Neural crest cell (in vitro differentiated cells): ENCODE data around the gene SMAD3. TPM values are rescaled to one million over a fixed set of nuclear protein-coding genes. Genes with fewer than 3 reads are reported as not detected.

ENCODE experiments used
- DNase-seq: peaks from one replicate; pipeline ENCODE4 v3.0.0; 2021; ENCODE audit warnings: low read depth, mixed read lengths, low spot score
- H3K27ac Mint-ChIP-seq: one replicate; pipeline ENCODE4 v1.8.0; 2021; ENCODE audit warnings: mild to moderate bottlenecking, mixed read lengths; ENCODE audit not compliant: unreplicated experiment
- H3K27me3 Mint-ChIP-seq: 2 replicates; pipeline ENCODE4 v1.8.0; 2021; ENCODE audit warnings: low read depth, mild to moderate bottlenecking, mixed read lengths
- H3K36me3 Mint-ChIP-seq: 2 replicates; pipeline ENCODE4 v1.8.0; 2021; ENCODE audit warnings: low read depth, mild to moderate bottlenecking, mixed read lengths
- H3K4me1 Mint-ChIP-seq: 2 replicates; pipeline ENCODE4 v1.8.0; 2021; ENCODE audit warnings: mixed read lengths
- H3K4me3 Mint-ChIP-seq: one replicate; pipeline ENCODE4 v1.8.0; 2021; ENCODE audit warnings: mild to moderate bottlenecking, mixed read lengths
- H3K9me3 Mint-ChIP-seq: 2 replicates; pipeline ENCODE4 v1.8.0; 2021; ENCODE audit warnings: mixed read lengths
- total RNA-seq: library from RNA; stranded (reverse); gene quantifications from 2 replicates; pipeline ENCODE4 v1.2.1, GENCODE V29; 2021
- TF ChIP-seq, protein P1 (sequence below): fragments of 200-600 bp; sonication (generic); conservative IDR thresholded peaks from 2 replicates; pipeline ENCODE4 v1.5.0; 2021; ENCODE audit warnings: antibody characterized with exemption, mild to moderate bottlenecking

The SMAD3 gene
- total RNA-seq, 1 donor from 2014 or later: 39.5 TPM

DNA sequence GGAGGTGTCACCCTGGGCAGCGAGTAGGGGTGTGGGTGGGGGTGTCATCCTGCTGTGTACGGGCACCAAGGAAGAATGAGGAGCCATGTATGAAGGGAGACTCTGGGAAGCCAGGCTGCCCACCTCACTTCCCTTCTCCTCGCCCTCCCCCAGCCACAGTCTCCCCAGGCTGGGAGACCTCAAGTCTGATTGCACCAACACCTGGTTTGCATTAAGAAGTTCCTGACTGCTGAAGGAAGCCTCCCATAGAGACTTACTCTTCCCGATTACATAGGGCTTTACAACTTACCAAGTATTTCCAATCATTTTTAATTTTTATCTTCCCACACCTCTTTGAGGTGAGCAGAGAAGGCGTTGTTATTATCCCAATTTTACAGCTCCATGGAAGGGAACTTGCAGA is 29.5 kb upstream of the SMAD3 start:
- Mint-ChIP-seq H3K36me3 (no peaks in the 10 kb centered on the region), H3K4me3 (no peak overlapping the region), H3K27me3 (peaks cover 6% of the 10 kb centered on the region), H3K27ac (no peak overlapping the region), H3K4me1 (peaks cover 10% of the 10 kb centered on the region), H3K9me3 (no peaks in the 10 kb centered on the region)
- DNase-seq: no peak
- TF ChIP-seq, protein P1, sequence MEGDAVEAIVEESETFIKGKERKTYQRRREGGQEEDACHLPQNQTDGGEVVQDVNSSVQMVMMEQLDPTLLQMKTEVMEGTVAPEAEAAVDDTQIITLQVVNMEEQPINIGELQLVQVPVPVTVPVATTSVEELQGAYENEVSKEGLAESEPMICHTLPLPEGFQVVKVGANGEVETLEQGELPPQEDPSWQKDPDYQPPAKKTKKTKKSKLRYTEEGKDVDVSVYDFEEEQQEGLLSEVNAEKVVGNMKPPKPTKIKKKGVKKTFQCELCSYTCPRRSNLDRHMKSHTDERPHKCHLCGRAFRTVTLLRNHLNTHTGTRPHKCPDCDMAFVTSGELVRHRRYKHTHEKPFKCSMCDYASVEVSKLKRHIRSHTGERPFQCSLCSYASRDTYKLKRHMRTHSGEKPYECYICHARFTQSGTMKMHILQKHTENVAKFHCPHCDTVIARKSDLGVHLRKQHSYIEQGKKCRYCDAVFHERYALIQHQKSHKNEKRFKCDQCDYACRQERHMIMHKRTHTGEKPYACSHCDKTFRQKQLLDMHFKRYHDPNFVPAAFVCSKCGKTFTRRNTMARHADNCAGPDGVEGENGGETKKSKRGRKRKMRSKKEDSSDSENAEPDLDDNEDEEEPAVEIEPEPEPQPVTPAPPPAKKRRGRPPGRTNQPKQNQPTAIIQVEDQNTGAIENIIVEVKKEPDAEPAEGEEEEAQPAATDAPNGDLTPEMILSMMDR: no peak

DNA sequence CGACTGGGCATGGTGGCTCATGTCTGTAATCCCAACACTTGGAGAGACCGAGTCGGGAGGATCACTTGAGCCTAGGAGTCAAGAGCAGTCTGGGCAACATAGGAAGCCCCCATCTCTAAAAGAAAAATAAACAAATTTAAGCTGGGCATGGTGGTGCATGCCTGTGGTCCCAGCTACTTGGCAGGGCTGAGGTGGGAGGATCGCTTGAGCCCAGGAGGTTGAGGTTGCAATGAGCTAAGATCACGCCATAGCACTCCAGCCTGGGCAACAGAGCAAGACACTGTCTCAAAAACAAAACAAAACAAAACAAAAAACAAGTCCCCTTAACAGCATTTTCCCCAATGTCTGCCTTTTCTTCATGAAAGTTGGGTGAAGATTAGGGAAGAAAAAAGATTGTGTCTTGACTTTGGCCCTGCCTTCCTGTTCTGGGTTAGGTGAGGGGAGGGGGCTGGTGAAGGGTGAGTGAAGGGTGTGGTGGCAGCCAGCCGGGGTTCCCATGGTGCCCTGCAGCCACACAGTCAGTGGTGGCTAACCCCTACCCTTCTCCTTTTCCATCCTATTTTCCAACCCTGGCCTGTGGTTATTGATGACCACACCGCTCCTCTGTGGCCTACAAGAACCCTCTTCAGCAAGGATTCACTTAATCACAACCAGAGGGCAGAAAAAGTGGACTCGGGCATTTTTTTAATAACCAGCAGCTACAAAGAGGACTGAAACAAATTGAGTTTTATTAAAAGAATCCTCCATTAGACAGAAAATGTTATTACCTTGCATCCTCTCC is 28.4 kb upstream of the SMAD3 start:
- Mint-ChIP-seq H3K4me3 (no peak overlapping the region), H3K9me3 (no peaks in the 10 kb centered on the region), H3K4me1 (peaks cover 16% of the 10 kb centered on the region), H3K27ac (no peak overlapping the region), H3K36me3 (no peaks in the 10 kb centered on the region), H3K27me3 (peaks cover 6% of the 10 kb centered on the region)
- no peak for DNase-seq
- TF ChIP-seq, protein P1: no peak

DNA sequence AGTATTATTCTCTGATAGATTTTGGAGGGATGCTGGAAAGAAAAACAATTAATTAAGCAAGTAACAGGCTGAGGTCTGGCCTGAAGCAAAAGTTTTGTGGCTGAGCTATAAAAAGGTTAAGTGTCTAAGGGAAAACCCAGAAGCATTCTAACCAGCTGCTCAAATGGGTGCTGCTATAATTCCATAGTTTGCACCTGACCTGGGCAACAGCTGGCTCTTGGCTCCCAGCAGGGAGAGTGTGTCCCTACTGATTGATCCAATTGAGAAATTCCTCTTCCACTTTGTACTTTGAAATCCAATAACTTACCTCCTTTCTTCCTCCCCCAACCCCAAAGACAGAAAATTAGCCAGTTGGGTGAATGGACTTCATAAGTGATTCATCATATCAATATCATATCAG is 27.7 kb upstream of the SMAD3 start:
- Mint-ChIP-seq H3K9me3 (no peaks in the 10 kb centered on the region), H3K4me3 (peak overlapping the region; percentile 7), H3K4me1 (peaks cover 24% of the 10 kb centered on the region), H3K27ac (no peak overlapping the region), H3K36me3 (no peaks in the 10 kb centered on the region), H3K27me3 (peaks cover 6% of the 10 kb centered on the region)
- DNase-seq: no peak
- TF ChIP-seq, protein P1: no peak

DNA sequence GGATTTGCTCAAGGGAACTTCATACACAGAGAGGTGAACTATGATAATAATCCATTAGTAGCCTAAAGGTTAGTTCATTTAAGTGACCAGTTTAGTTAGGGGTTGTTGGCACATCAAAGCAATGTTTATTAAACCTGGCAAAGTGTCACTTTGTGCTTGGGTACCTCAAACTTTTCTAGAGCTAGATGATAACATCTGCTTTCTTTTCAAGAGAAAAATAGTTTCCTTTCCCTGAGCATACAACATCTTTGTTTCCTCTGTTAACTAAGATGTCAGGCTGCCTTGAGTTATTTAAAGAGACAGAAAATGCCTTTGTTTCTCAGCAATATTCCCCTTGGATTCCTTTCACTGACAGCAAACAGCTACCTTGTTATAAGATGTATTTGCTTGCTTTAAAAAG is 26.7 kb upstream of the SMAD3 start:
- H3K36me3 Mint-ChIP-seq: no peaks in the 10 kb centered on the region

DNA sequence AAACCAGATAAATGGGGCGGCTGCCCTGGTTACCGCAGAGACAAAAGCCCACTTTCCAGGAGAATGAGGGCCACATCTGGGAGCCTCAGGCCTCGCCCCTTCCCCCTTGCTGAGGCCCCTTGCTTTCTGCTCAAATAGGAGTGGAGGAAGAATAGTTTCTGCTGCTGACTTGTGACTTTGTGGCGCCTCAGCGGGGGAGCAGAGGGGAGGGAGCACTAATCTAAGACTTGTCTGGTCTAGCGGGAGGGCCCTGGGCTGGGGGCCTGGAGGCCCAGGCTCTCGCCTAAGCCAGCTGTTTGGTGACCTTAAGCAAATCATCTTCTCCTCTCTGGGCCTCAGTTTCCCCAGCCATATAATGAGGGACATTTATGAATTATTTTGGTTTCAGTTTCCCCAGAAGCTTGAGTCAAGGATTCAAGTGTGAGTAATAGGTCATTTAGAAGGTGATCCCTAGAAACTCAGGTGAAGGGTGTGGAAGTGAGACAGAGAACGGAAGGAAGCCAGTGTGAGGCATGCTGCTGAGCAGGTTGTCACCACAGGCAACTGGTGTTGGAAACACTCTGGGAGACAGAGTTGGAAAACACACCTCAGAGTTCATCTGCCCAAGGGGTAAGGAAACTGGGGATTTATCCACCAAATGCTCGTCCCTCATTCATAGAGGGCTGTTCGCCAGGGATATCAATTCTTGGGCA is 25.9 kb upstream of the SMAD3 start:
- Mint-ChIP-seq H3K27ac (peak overlapping the region; percentile 76), H3K4me3 (peak overlapping the region; percentile 56), H3K36me3 (no peaks in the 10 kb centered on the region), H3K9me3 (no peaks in the 10 kb centered on the region), H3K27me3 (no peaks in the 10 kb centered on the region), H3K4me1 (peaks cover 28% of the 10 kb centered on the region)
- TF ChIP-seq, protein P1: no peak
- DNase-seq: peak; percentile 42

More for the DNA sequence above, 26.7 kb upstream of the SMAD3 start:
- Mint-ChIP-seq H3K9me3 (no peaks in the 10 kb centered on the region), H3K4me1 (peaks cover 29% of the 10 kb centered on the region), H3K27me3 (peaks cover 6% of the 10 kb centered on the region), H3K27ac (peak overlapping the region; percentile 76), H3K4me3 (peak overlapping the region; percentile 56)
- DNase-seq: no peak
- TF ChIP-seq, protein P1: no peak
